ENCODE measurements around the gene AGBL4.

The AGBL4 gene

GRCh38 chr1:49556676-49557234 is 467.0 kb downstream of the AGBL4 start:
- H3K27ac ChIP-seq = no peak overlapping the region
- POLR2A ChIA-PET (ENCODE audit: low non-redundant PET) = no interaction called here
- TF ChIP-seq CTCF (conservative IDR thresholded peaks at IDR 0.05; ENCODE audit: low read depth) = no peak
- no peak for DNase-seq (ENCODE audit: low spot score)
- CTCF ChIA-PET = no interaction called here

- TF ChIP-seq CTCF (conservative IDR thresholded peaks at IDR 0.05; ENCODE audit: low read depth) = no peak
- DNase-seq (ENCODE audit: low spot score) = no peak
- ChIA-PET POLR2A (ENCODE audit: low non-redundant PET) (no interaction called here), CTCF (interaction anchor here (0.6 kb wide), 1 partner anchor 51 kb away, joined by 5 read pairs; no protein-coding TSS in a partner anchor)
- H3K27ac ChIP-seq = no peak overlapping the region
Observed at GRCh38 chr1:49552101-49552500, 471.7 kb downstream of the AGBL4 start.

- ChIA-PET CTCF (no interaction called here), POLR2A (ENCODE audit: low non-redundant PET) (no interaction called here)
- no peak for TF ChIP-seq CTCF (conservative IDR thresholded peaks at IDR 0.05; ENCODE audit: low read depth)
- DNase-seq (ENCODE audit: low spot score) = no peak
- no peak overlapping the region for H3K27ac ChIP-seq
Observed at GRCh38 chr1:49544615-49545014, 479.1 kb downstream of the AGBL4 start.

- POLR2A ChIA-PET (ENCODE audit: low non-redundant PET) = no interaction called here
Observed at GRCh38 chr1:49541096-49541752, 482.5 kb downstream of the AGBL4 start.

GRCh38 chr1:49527606-49528305 is 496.0 kb downstream of the AGBL4 start:
- CTCF ChIA-PET = interaction anchor here (0.6 kb wide), 1 partner anchor 310 kb away, joined by 3 read pairs; no protein-coding TSS in a partner anchor
- DNase-seq (ENCODE audit: low spot score) = no peak
- POLR2A ChIA-PET (ENCODE audit: low non-redundant PET) = no interaction called here
- H3K27ac ChIP-seq = no peak overlapping the region
- TF ChIP-seq CTCF (conservative IDR thresholded peaks at IDR 0.05; ENCODE audit: low read depth) = no peak

More at GRCh38 chr1:49541096-49541752, 482.5 kb downstream of the AGBL4 start:
- DNase-seq (ENCODE audit: low spot score) = no peak
- TF ChIP-seq CTCF (conservative IDR thresholded peaks at IDR 0.05; ENCODE audit: low read depth) = no peak
- H3K27ac ChIP-seq = no peak overlapping the region
- CTCF ChIA-PET = no interaction called here

- no peak overlapping the region for H3K27ac ChIP-seq
- CTCF ChIA-PET = no interaction called here
- POLR2A ChIA-PET (ENCODE audit: low non-redundant PET) = no interaction called here
- DNase-seq (ENCODE audit: low spot score) = no peak
- no peak for TF ChIP-seq CTCF (conservative IDR thresholded peaks at IDR 0.05; ENCODE audit: low read depth)
Observed at GRCh38 chr1:49526672-49527071, 497.1 kb downstream of the AGBL4 start.

Data from RWPE1 (cell line).